Measurements from ENCODE around the gene FARP2.

Gene FARP2

GRCh38 chr2:241485172-241485911 lies 129.3 kb downstream of the FARP2 start:
- ATAC-seq: no peak
- TF ChIP-seq SNAI2 (CRISPR knock-in tag; IDR thresholded peaks at IDR 0.05): no peak
- TF ChIP-seq GLIS3 (CRISPR knock-in tag; IDR thresholded peaks at IDR 0.05): no peak
- TF ChIP-seq RARB (CRISPR knock-in tag; IDR thresholded peaks at IDR 0.05): no peak
- no peak for TF ChIP-seq CSRNP3 (CRISPR knock-in tag; IDR thresholded peaks at IDR 0.05)
- no peak for TF ChIP-seq ARNTL (CRISPR knock-in tag; IDR thresholded peaks at IDR 0.05; ENCODE audit: borderline replicate concordance, low read depth)
- no peak for TF ChIP-seq TCF4 (CRISPR knock-in tag; IDR thresholded peaks at IDR 0.05; ENCODE audit: borderline replicate concordance)
- no peak for TF ChIP-seq ZC3H10 (CRISPR knock-in tag; IDR thresholded peaks at IDR 0.05)
- TF ChIP-seq PPARA (CRISPR knock-in tag; IDR thresholded peaks at IDR 0.05; ENCODE audit: borderline replicate concordance): no peak
- TF ChIP-seq ESRRG (CRISPR knock-in tag; IDR thresholded peaks at IDR 0.05): no peak
- TF ChIP-seq ISL1 (CRISPR knock-in tag; IDR thresholded peaks at IDR 0.05): no peak
- TF ChIP-seq TSHZ2 (CRISPR knock-in tag; IDR thresholded peaks at IDR 0.05): no peak
- no peak for TF ChIP-seq BACH2 (CRISPR knock-in tag; IDR thresholded peaks at IDR 0.05; ENCODE audit: borderline replicate concordance)
- TF ChIP-seq TOX (CRISPR knock-in tag; IDR thresholded peaks at IDR 0.05; ENCODE audit: borderline replicate concordance): no peak
- no peak for TF ChIP-seq CREB5 (CRISPR knock-in tag; IDR thresholded peaks at IDR 0.05; ENCODE audit: low read depth)
- no peak for TF ChIP-seq ZNF8 (CRISPR knock-in tag; IDR thresholded peaks at IDR 0.05)
- no peak for TF ChIP-seq POU6F1 (CRISPR knock-in tag; IDR thresholded peaks at IDR 0.05; ENCODE audit: borderline replicate concordance, low read depth)
- TF ChIP-seq OSR1 (CRISPR knock-in tag; IDR thresholded peaks at IDR 0.05): no peak
- TF ChIP-seq ZNF565 (CRISPR knock-in tag; conservative IDR thresholded peaks at IDR 0.05; ENCODE audit: low read depth): no peak
- TF ChIP-seq ZNF70 (CRISPR knock-in tag; IDR thresholded peaks at IDR 0.05): no peak

GRCh38 chr2:241489088-241489487 lies 133.0 kb downstream of the FARP2 start:
- ATAC-seq: peak; percentile 32; the same call in 2 of the 3 replicates
- TF ChIP-seq ISL1 (CRISPR knock-in tag; IDR thresholded peaks at IDR 0.05): 0 out of 2 replicates have a peak, but pooled peaks have one; percentile 4
- no peak for TF ChIP-seq ZC3H10 (CRISPR knock-in tag; IDR thresholded peaks at IDR 0.05)

GRCh38 chr2:241489733-241490680 lies 133.9 kb downstream of the FARP2 start:
- ATAC-seq: peak; percentile 52
- TF ChIP-seq PATZ1 (CRISPR knock-in tag; IDR thresholded peaks at IDR 0.05; ENCODE audit: borderline replicate concordance) (no peak), CSDC2 (CRISPR knock-in tag; IDR thresholded peaks at IDR 0.05) (no peak), ARNTL (CRISPR knock-in tag; IDR thresholded peaks at IDR 0.05; ENCODE audit: borderline replicate concordance, low read depth) (no peak), ZNF70 (CRISPR knock-in tag; IDR thresholded peaks at IDR 0.05) (no peak), ZFP3 (CRISPR knock-in tag; IDR thresholded peaks at IDR 0.05) (no peak), ZNF8 (CRISPR knock-in tag; IDR thresholded peaks at IDR 0.05) (no peak), TSHZ2 (CRISPR knock-in tag; IDR thresholded peaks at IDR 0.05) (no peak), ZNF565 (CRISPR knock-in tag; conservative IDR thresholded peaks at IDR 0.05; ENCODE audit: low read depth) (no peak), TCF4 (CRISPR knock-in tag; IDR thresholded peaks at IDR 0.05; ENCODE audit: borderline replicate concordance) (no peak)
